HG03060 (cell line): ENCODE results near the gene CSNK1G1.
"Not testable (repeated sequence)": the region's sequence is repeated elsewhere in the genome, so short reads cannot be mapped to it uniquely, and the experiment has no call there.

Experiments
- ATAC-seq: cut with Tn5 transposase; IDR thresholded peaks from one replicate; pipeline ENCODE4 v1.9.1; 2021; ENCODE audit warnings: low read depth, moderate number of reproducible peaks; ENCODE audit not compliant: unreplicated experiment

Gene CSNK1G1

DNA sequence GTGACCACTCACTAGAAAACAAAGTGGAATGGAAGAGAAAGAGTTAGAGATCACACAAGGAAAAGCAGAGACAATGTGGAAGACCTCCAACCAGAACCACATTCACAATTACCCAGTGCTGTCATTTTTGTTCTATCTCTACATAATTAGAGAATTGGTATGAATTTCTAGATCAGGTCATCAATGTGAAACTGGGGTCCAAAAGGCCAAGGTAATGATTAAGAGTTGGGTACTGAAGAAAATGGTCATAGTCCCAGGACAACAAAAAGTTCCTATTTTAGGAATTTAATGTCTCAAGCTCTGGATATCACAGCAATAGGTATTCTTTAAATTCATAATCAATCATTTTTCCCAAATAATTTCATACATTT lies 108.5 kb downstream of the CSNK1G1 start:
- ATAC-seq: no peak

- peak; percentile 83 for ATAC-seq
Observed at GRCh38 chr15:64246364-64247189, 109.4 kb downstream of the CSNK1G1 start.

GRCh38 chr15:64245405-64245804 lies 110.6 kb downstream of the CSNK1G1 start:
- ATAC-seq: no peak

GRCh38 chr15:64237677-64238076 lies 118.3 kb downstream of the CSNK1G1 start:
- no peak for ATAC-seq

- no peak for ATAC-seq
Observed at GRCh38 chr15:64236156-64236894, 119.6 kb downstream of the CSNK1G1 start.

- no peak for ATAC-seq
Observed at GRCh38 chr15:64235552-64235951, 120.4 kb downstream of the CSNK1G1 start.

DNA sequence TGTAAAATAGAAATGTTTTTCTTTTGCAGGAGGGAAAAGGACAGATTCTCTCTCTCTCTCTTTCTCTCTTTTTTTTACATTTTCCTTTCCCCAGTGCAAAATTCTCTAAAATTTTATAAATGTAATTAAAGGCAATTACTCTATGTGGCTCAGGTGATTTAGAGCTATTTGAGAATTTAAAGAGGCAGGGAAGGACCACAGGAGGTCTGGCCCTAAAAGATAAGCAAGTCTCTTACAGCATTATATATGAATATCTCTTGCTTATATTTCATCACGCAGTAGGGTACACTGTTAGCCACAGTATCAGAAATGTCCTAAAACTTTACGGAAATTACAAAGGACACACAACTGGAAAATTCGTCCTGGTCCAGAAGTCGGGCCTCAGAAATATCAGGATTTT lies 122.7 kb downstream of the CSNK1G1 start:
- no peak for ATAC-seq

DNA sequence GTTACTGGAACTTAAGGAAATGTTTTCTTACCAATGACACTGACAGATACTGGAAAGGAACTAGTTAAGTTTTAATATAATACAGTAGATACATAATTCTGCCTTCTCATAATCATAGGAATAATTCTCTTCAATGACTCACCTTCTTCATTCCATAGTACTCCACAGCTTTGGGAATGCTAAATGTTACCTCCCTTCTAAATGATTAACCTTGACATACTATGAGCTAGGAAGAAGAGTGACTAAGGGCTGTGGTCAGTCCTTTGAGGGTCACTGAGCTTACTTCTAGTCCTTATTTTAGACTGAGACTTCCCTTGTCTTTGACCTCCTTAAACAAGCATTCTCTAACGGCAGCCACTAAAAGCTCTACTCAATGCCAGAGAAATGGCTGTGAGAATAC lies 123.6 kb downstream of the CSNK1G1 start:
- ATAC-seq: no peak

GRCh38 chr15:64229129-64229724 lies 126.7 kb downstream of the CSNK1G1 start:
- no peak for ATAC-seq

DNA sequence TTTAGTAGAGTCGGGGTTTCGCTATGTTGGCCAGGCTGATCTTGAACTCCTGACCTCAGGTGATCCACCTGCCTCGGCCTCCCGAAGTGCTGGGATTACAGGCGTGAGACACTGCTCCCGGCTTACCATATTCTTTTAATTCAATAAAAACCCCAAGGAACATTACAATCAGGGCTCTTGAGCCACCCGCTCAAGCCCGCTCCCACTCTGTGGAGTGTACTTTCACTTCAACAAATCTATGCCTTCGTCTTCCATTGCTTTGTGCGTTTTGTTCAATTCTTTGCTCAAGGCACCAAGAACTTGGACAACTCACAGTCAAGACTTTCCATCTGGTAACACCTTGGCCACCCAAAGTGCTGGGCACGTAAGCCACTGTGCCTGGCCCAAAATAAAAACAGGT lies 130.2 kb downstream of the CSNK1G1 start:
- ATAC-seq: no peak

GRCh38 chr15:64224511-64224910 lies 131.5 kb downstream of the CSNK1G1 start:
- no peak for ATAC-seq

- ATAC-seq: no peak
Observed at GRCh38 chr15:64223882-64224281, 132.1 kb downstream of the CSNK1G1 start.

DNA sequence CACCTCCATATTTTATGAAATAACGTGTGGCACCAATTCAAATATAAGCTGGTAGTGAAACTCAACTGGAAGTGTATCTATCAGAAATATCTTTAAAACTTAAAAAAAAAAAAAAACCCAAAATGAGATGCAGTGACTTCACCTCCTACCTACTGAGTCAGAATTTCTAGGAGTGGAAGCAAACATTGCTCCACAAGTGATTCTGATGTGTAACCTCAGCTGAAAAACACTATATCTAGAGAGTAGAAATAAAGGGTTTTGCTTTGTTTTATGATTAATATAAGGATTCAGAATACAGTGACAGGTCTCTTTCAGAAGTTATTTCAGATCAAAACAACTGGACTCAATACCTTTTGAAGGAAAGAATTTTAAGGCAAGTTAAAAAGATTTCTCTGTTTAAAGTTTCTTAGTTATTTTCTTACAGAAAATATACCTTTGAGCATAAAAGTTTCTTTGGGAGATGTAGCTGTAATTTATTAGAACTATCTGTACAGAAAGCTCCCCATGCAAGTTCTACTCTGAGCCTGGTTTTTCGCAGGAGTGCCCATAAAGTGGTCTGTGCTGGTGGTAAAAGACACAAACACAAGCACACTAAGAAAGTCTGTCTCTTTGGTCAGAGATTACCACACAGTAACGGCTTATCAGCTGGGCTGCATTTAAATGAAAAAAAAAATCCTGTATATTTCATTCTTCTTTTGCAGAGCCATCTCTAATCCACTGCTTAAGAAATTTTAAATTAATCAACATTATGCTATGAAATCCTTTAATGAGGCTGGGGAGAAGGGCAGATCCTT lies 133.2 kb downstream of the CSNK1G1 start:
- no peak for ATAC-seq

DNA sequence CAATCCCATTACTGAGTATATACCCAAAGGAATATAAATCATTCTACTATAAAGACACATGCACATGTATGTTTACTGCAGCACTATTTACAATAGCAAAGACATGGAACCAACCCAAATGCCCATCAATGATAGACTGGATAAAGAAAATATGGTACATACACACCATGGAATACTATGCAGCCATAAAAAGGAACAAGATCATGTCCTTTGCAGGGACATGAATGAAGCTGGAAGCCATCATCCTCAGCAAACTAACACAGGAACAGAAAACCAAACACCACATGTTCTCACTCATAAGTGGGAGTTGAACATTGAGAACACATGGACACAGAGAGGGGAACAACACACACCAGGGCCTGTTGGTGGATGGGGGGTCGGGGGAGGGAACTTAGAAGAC lies 134.1 kb downstream of the CSNK1G1 start:
- not testable (repeated sequence) for ATAC-seq

GRCh38 chr15:64217429-64217750 lies 138.6 kb downstream of the CSNK1G1 start:
- ATAC-seq: not testable (repeated sequence)

GRCh38 chr15:64216730-64217428 lies 139.1 kb downstream of the CSNK1G1 start:
- ATAC-seq: no peak

GRCh38 chr15:64216196-64216595 lies 139.8 kb downstream of the CSNK1G1 start:
- ATAC-seq: no peak

- ATAC-seq: no peak
Observed at GRCh38 chr15:64213646-64214045, 142.3 kb downstream of the CSNK1G1 start.

DNA sequence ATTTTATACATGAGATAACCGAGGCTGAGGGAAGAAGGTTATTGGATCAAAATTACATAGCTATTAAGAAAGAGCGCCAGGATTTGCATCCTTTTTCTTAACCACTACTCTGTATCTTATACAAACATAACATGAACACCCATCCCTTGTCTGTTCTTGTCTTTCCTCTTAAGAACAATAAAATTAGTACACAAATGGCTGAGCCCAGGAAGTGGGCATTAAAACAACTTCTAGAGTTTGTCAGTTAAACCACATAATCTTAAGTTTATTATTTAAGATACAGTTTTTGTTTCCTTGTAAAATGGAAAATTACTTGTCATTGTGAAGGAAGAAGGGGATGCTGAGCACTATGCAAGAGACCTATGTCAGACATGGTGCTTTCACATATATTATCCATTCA lies 144.3 kb downstream of the CSNK1G1 start:
- ATAC-seq: no peak

DNA sequence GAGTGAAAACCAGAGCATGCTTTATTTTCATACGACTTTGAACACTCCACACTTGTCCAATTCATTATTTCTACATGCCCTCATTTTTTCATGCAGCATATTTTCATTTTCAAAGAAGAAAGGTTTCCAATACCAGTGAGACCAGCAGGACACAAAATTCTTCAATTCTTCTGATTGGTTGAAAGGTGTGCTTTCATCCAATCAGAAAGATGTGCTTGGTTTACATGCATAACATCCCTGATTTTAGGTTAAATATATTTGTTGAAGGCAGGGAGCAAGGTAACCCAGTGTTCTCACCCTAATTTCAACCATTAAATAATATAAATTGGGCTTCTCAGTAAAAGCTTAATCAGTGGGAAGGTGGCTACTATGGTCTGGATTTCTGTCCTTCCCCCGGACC lies 145.6 kb downstream of the CSNK1G1 start:
- no peak for ATAC-seq
